ENCODE results near the gene SERAC1. TPM values are rescaled to one million over a fixed set of nuclear protein-coding genes. Genes with fewer than 3 reads are reported as not detected.

The SERAC1 gene
- total RNA-seq, 4 donors from 2014 or later = 5.2 to 14.9 (median 10.1) TPM

DNA sequence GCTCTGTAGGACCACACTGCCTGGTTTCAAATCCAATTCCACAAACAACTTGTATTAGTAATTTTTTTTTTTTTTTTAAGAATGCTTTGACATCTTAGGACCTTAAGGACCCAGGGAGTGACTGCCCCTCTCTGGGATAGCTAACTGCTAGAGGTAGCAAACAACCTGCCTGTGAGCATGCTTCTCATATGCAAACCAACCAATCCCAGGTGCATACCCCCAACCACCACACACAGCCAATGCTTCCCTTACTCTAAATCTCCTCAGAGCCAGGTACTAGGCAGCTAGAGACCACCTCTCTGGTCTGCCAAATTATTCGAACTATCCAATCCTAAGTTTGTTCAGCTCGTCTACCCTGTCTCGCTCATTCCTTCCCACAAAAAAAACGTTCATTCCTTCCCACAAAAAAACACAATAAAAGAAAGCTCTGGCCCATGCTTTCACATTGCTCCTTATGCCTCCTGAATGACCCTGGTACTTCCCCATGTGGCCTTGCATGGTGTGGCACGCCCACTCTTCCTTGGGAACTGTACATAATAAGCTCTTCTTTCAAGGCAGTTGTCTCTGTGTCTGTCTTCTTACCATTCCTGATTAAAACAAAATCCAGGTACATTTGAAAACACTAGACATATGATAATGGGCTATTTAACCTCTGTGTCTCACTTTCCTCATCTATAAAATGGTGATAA is 6.4 kb downstream of the SERAC1 start:
- Histone ChIP-seq H3K27me3 (no peaks in the 10 kb centered on the region), H3K4me1 (peaks cover 0 to 21% (median 2%) of the 10 kb centered on the region in 3 donors), H3K9me3 (no peaks in the 10 kb centered on the region), H3K4me3 (no peak overlapping the region), H3K36me3 (peaks cover 0 to 14% (median 0%) of the 10 kb centered on the region in 3 donors), H3K27ac (no peak overlapping the region)
- WGBS, 2 donors = 58 to 74% methylated on average over 5 of the region's 5 CpGs
- no peak for DNase-seq
- TF ChIP-seq CTCF (IDR thresholded peaks at IDR 0.05) (peak in 1 of 6 experiments; percentile 15), POLR2A (IDR thresholded peaks at IDR 0.05) (no peak)
- intact Hi-C loops (cut with DNase I) = no loop called here

GRCh38 chr6:158160932-158161539 is 7.0 kb downstream of the SERAC1 start:
- DNase-seq = no peak
- intact Hi-C loops (cut with DNase I) = no loop called here
- Histone ChIP-seq H3K9me3 (no peaks in the 10 kb centered on the region), H3K4me1 (peaks cover 0 to 17% (median 0%) of the 10 kb centered on the region in 3 donors), H3K36me3 (peaks cover 0 to 19% (median 0%) of the 10 kb centered on the region in 3 donors), H3K27me3 (no peaks in the 10 kb centered on the region), H3K27ac (no peak overlapping the region), H3K4me3 (no peak overlapping the region)
- TF ChIP-seq POLR2A (IDR thresholded peaks at IDR 0.05) = no peak
- TF ChIP-seq CTCF (IDR thresholded peaks at IDR 0.05) = no peak
- 81 to 94% methylated on average over 3 of the region's 3 CpGs for WGBS, 2 donors

GRCh38 chr6:158158748-158159147 is 9.3 kb downstream of the SERAC1 start:
- TF ChIP-seq POLR2A (IDR thresholded peaks at IDR 0.05) (no peak), CTCF (IDR thresholded peaks at IDR 0.05) (no peak)
- no peaks in the 10 kb centered on the region for H3K27me3 ChIP-seq
- H3K4me3 ChIP-seq = no peak overlapping the region
- intact Hi-C loops (cut with DNase I) = no loop called here
- peaks cover 0 to 17% (median 0%) of the 10 kb centered on the region in 3 donors for H3K4me1 ChIP-seq
- no peak for DNase-seq
- H3K36me3 ChIP-seq = peaks cover 0 to 39% (median 0%) of the 10 kb centered on the region in 3 donors
- 34 to 40% methylated on average over 2 of the region's 2 CpGs for WGBS, 2 donors
- H3K27ac ChIP-seq = no peak overlapping the region
- H3K9me3 ChIP-seq = no peaks in the 10 kb centered on the region

- intact Hi-C loops (cut with DNase I) = no loop called here
- no peaks in the 10 kb centered on the region for H3K27me3 ChIP-seq
- H3K4me1 ChIP-seq = peaks cover 0 to 17% (median 0%) of the 10 kb centered on the region in 3 donors
- no peak overlapping the region for H3K27ac ChIP-seq
- no peak for TF ChIP-seq POLR2A (IDR thresholded peaks at IDR 0.05)
- no peak for TF ChIP-seq CTCF (IDR thresholded peaks at IDR 0.05)
- H3K36me3 ChIP-seq = peaks cover 0 to 41% (median 0%) of the 10 kb centered on the region in 3 donors
- WGBS, 2 donors = 83 to 86% methylated on average over 2 of the region's 2 CpGs
- H3K4me3 ChIP-seq = no peak overlapping the region
- no peaks in the 10 kb centered on the region for H3K9me3 ChIP-seq
- DNase-seq = no peak
Measured at GRCh38 chr6:158158123-158158522, 9.9 kb downstream of the SERAC1 start.

DNA sequence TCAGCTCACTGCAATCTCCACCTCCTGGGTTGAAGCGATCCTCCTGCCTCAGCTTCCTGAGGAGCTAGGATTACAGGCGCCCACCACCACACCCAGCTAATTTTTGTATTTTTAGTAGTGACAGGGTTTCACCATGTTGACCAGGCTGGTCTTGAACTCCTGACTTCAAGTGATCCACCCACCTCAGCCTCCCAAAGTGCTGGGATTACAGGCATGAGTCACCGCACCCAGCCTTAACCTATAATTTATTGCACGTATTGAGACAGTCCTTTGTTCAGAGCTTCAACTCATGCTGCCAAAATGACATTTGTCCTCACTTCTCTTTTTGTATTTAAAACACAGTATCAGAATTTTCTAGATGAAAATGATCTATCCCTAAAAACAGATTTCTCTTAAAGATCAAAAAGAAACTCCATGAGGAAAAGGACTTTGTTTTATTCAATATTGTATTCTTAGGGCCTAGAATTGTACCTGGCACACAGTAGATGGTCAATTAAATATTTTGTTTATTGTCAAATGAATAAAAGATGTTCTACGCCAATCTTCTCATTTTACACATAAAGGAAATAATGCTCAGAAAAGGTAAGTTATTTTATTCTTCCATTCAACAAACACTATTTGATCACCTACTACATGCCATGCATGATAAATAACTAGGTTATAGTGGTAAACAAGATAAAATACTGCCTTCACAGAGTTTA is 10.8 kb downstream of the SERAC1 start:
- Histone ChIP-seq H3K4me1 (peaks cover 0 to 15% (median 0%) of the 10 kb centered on the region in 3 donors), H3K27me3 (no peaks in the 10 kb centered on the region), H3K4me3 (no peak overlapping the region), H3K36me3 (peaks cover 0 to 44% (median 0%) of the 10 kb centered on the region in 3 donors), H3K9me3 (no peaks in the 10 kb centered on the region), H3K27ac (no peak overlapping the region)
- 79 to 81% methylated on average over 5 of the region's 5 CpGs for WGBS, 2 donors
- no peak for DNase-seq
- TF ChIP-seq CTCF (IDR thresholded peaks at IDR 0.05) (no peak), POLR2A (IDR thresholded peaks at IDR 0.05) (no peak)
- intact Hi-C loops (cut with DNase I) = no loop called here
